ENCODE results near the gene NOB1. TPM values are rescaled to one million over a fixed set of nuclear protein-coding genes. Genes with fewer than 3 reads are reported as not detected.

NOB1 gene
- total and polyA plus RNA-seq, 9 of the 15 experiments (the other 6 are each of a cell fraction or from before 2014, with no cell fraction given), result 42.4 to 148 (median 116) TPM

DNA sequence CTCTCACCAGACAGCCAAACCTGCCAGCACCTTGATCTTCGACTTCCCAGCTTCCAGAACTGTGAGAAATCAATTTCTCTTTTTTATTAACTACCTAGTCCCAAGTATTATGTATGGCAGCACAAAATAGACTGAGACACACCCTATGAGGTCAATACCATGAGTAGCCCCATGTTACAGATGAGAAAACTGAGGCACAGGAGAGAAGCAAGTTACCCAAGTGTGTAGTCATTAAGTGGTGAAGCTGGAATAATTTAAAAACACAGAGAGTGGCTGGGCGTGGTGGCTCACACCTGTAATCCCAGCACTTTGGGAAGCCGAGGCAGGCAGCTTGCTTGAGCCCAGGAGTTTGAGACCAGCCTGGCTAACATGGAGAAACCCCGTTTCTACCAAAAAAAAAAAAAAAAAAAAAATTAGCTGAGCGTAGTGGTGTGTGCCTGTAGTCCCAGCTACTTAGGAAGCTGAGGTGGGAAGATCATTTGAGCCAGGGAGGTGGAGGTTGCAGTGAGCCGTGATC is 33.2 kb downstream of the NOB1 start (continued):
- TF ChIP-seq U2AF2 (optimal IDR thresholded peaks at IDR 0.05; ENCODE audit: low read depth, low read length) (no peak), CAMTA2 (CRISPR knock-in tag; conservative IDR thresholded peaks at IDR 0.05) (no peak), NONO (IDR thresholded peaks at IDR 0.05; ENCODE audit: low read depth in 2 of 2, low read length in 1 of 2) (no peak), TBL1XR1 (IDR thresholded peaks at IDR 0.05; ENCODE audit: low read length in 2 of 2) (no peak), ZNF23 (CRISPR knock-in tag; IDR thresholded peaks at IDR 0.05) (no peak), RBM25 (IDR thresholded peaks at IDR 0.05; ENCODE audit: low read depth, low read length, severe bottlenecking) (peak; percentile 83), ZNF224 (CRISPR knock-in tag; IDR thresholded peaks at IDR 0.05) (no peak), KDM4B (IDR thresholded peaks at IDR 0.05; ENCODE audit: borderline replicate concordance in 2 of 2, low read depth in 1 of 2) (no peak), ID3 (CRISPR knock-in tag; IDR thresholded peaks at IDR 0.05) (no peak), ID3 (tag; IDR thresholded peaks at IDR 0.05) (no peak), TCFL5 (CRISPR knock-in tag; conservative IDR thresholded peaks at IDR 0.05) (no peak), SFPQ (IDR thresholded peaks at IDR 0.05; ENCODE audit: low read depth, low read length) (no peak), GTF2F1 (IDR thresholded peaks at IDR 0.05; ENCODE audit: low read depth, low read length) (no peak), FOXK1 (CRISPR knock-in tag; IDR thresholded peaks at IDR 0.05; ENCODE audit: borderline replicate concordance) (no peak), ZNF3 (CRISPR knock-in tag; IDR thresholded peaks at IDR 0.05) (no peak), POLR3G (IDR thresholded peaks at IDR 0.05; ENCODE audit: extremely low read depth, insufficient read length, insufficient replicate concordance) (no peak), MITF (IDR thresholded peaks at IDR 0.05) (no peak)
- TF ChIP-seq, protein P1, sequence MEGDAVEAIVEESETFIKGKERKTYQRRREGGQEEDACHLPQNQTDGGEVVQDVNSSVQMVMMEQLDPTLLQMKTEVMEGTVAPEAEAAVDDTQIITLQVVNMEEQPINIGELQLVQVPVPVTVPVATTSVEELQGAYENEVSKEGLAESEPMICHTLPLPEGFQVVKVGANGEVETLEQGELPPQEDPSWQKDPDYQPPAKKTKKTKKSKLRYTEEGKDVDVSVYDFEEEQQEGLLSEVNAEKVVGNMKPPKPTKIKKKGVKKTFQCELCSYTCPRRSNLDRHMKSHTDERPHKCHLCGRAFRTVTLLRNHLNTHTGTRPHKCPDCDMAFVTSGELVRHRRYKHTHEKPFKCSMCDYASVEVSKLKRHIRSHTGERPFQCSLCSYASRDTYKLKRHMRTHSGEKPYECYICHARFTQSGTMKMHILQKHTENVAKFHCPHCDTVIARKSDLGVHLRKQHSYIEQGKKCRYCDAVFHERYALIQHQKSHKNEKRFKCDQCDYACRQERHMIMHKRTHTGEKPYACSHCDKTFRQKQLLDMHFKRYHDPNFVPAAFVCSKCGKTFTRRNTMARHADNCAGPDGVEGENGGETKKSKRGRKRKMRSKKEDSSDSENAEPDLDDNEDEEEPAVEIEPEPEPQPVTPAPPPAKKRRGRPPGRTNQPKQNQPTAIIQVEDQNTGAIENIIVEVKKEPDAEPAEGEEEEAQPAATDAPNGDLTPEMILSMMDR (IDR thresholded peaks at IDR 0.05 in 2 of 3, conservative IDR thresholded peaks at IDR 0.05 in 1 of 3; ENCODE audit: insufficient read depth in 2 of 3, low read depth in 1 of 3, low read length in 3 of 3), result no peak
- TF ChIP-seq, protein P2, sequence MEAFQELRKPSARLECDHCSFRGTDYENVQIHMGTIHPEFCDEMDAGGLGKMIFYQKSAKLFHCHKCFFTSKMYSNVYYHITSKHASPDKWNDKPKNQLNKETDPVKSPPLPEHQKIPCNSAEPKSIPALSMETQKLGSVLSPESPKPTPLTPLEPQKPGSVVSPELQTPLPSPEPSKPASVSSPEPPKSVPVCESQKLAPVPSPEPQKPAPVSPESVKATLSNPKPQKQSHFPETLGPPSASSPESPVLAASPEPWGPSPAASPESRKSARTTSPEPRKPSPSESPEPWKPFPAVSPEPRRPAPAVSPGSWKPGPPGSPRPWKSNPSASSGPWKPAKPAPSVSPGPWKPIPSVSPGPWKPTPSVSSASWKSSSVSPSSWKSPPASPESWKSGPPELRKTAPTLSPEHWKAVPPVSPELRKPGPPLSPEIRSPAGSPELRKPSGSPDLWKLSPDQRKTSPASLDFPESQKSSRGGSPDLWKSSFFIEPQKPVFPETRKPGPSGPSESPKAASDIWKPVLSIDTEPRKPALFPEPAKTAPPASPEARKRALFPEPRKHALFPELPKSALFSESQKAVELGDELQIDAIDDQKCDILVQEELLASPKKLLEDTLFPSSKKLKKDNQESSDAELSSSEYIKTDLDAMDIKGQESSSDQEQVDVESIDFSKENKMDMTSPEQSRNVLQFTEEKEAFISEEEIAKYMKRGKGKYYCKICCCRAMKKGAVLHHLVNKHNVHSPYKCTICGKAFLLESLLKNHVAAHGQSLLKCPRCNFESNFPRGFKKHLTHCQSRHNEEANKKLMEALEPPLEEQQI (IDR thresholded peaks at IDR 0.05), result no peak

All from K562 (cell line).